T-helper 2 cell treated with Interferon-gamma antibody and Interleukin-4, amounts not matched to agents 5 μg/mL and 100 μg/mL, for 36 hours (primary cell): ENCODE data around the gene COL5A1.
"Not testable (repeated sequence)": the region's sequence is repeated elsewhere in the genome, so short reads cannot be mapped to it uniquely, and the experiment has no call there.

Experiments
- DNase-seq: peaks from one replicate; pipeline ENCODE4 v3.0.0; 2021; ENCODE audit warnings: low spot score
- H3K27ac Mint-ChIP-seq: one replicate; pipeline ENCODE4 v1.8.0; 2021; ENCODE audit warnings: mild to moderate bottlenecking, mixed read lengths
- H3K27me3 Mint-ChIP-seq: one replicate; pipeline ENCODE4 v1.8.0; 2021; ENCODE audit warnings: low read depth, mixed read lengths
- H3K36me3 Mint-ChIP-seq: one replicate; pipeline ENCODE4 v1.8.0; 2021; ENCODE audit warnings: low read depth, mixed read lengths
- H3K4me1 Mint-ChIP-seq: one replicate; pipeline ENCODE4 v1.8.0; 2021; ENCODE audit warnings: low read depth, mixed read lengths
- H3K4me3 Mint-ChIP-seq: one replicate; pipeline ENCODE4 v1.8.0; 2022; ENCODE audit warnings: mild to moderate bottlenecking, moderate library complexity, mixed read lengths
- H3K9me3 Mint-ChIP-seq: one replicate; pipeline ENCODE4 v1.8.0; 2021; ENCODE audit warnings: mixed read lengths

The COL5A1 gene

DNA sequence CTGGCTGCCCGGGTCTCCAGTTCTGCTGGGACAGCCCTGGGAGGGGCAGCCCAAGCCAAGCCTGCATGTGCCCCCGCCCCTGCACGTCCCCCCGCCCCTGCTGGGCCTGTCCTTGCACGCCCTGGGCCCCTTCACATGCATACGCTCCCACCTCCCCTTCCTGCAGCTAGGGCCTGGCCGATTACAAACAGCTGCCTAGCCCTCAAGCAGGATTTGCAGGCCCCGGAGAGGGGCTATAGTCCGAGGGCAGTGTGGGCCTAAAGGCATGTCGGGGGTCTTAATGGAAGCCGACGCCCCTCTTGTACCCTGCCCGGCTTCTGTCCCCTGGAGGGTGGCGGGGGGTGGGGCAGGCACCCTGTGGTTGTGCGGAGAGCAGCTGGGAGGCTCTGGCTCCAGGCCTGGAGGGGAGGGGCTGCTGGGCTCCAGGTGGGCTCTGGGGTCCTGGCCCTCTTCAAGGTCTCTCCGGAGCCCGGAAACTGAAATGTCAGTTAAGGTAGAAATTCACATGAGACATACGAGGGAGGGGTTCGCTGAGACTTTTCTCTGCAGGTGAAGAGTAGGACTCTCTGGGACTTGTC is 16.9 kb downstream of the COL5A1 start:
- Mint-ChIP-seq H3K4me1 (no peaks in the 10 kb centered on the region), H3K36me3 (no peaks in the 10 kb centered on the region), H3K27ac (no peak overlapping the region), H3K27me3 (no peaks in the 10 kb centered on the region), H3K9me3 (peaks cover 25% of the 10 kb centered on the region), H3K4me3 (no peak overlapping the region)
- DNase-seq: no peak

DNA sequence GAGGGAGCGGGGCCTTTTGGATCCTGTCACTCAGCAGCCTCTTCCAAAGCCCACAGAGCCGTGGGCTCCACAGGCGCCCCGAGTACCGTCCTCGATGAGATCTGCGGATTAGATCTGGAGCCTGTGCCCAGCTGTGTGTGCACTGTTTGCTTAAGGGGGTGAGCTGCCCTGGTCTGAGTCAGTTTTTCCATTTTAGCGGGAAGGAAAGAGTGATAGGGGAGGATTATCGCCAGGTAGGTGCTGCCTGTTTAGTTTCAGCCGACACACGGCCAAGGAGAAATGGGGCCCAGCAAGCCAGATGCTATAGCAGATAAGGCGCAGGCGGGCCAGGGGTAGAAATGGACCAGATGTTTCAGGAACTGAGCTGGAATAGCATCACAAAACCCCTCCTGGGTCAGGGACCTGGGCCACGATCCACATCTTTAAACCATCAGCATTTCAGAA is 18.1 kb downstream of the COL5A1 start:
- no peak overlapping the region for H3K4me3 Mint-ChIP-seq
- no peak overlapping the region for H3K27ac Mint-ChIP-seq
- H3K27me3 Mint-ChIP-seq: no peaks in the 10 kb centered on the region
- H3K36me3 Mint-ChIP-seq: no peaks in the 10 kb centered on the region
- no peak for DNase-seq
- H3K4me1 Mint-ChIP-seq: no peaks in the 10 kb centered on the region
- H3K9me3 Mint-ChIP-seq: peaks cover 25% of the 10 kb centered on the region

DNA sequence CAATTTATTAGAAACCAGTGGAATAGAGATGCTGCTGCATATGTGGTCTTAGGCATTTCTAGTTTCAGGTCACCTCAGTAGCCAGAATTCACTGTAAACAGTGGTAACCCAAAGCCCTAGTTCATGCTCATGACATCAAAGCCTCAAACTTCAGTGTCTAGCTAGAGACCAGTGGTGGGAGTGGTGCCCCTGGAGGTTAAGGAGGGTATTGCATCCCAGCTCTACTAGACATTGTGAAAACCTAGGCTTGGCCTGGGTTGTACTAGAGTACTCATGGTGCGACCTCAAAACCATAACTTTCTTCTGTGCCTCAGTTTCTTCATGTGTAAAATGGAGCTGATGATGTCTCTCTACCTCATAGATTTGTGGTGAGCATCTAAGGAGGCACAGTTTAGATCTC is 18.8 kb downstream of the COL5A1 start:
- Mint-ChIP-seq H3K27ac (no peak overlapping the region), H3K4me1 (no peaks in the 10 kb centered on the region), H3K9me3 (peaks cover 25% of the 10 kb centered on the region), H3K27me3 (no peaks in the 10 kb centered on the region), H3K36me3 (no peaks in the 10 kb centered on the region), H3K4me3 (no peak overlapping the region)
- no peak for DNase-seq

- H3K27me3 Mint-ChIP-seq: no peaks in the 10 kb centered on the region
These were observed 19.7 kb downstream of the COL5A1 start for GRCh38 chr9:134661299-134661698.

DNA sequence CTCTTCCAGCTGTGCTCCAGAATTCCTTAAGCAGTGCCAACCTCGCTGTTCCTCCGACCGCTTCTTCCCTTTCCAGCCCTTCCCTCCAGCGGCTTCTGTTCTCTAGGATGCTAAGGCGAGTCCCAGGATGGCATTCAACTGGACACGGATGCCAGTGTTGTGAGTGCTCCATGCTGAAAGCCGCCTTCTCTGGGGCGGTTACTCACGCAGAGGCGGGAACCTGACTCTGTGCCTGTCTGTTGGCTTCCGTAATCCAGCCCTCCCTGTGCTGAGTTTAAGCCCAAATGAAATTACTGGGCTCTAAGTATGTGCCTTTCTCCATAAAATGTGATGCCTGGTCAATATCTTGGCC is 20.2 kb downstream of the COL5A1 start:
- no peaks in the 10 kb centered on the region for H3K36me3 Mint-ChIP-seq
- H3K27ac Mint-ChIP-seq: no peak overlapping the region
- no peak for DNase-seq
- no peaks in the 10 kb centered on the region for H3K4me1 Mint-ChIP-seq
- H3K9me3 Mint-ChIP-seq: peaks cover 25% of the 10 kb centered on the region
- no peak overlapping the region for H3K4me3 Mint-ChIP-seq
- H3K27me3 Mint-ChIP-seq: no peaks in the 10 kb centered on the region

More at GRCh38 chr9:134661299-134661698, 19.7 kb downstream of the COL5A1 start:
- Mint-ChIP-seq H3K4me3 (no peak overlapping the region), H3K9me3 (peaks cover 25% of the 10 kb centered on the region), H3K36me3 (no peaks in the 10 kb centered on the region), H3K4me1 (no peaks in the 10 kb centered on the region), H3K27ac (no peak overlapping the region)
- DNase-seq: no peak

- H3K36me3 Mint-ChIP-seq: no peaks in the 10 kb centered on the region
- DNase-seq: no peak
- peaks cover 25% of the 10 kb centered on the region for H3K9me3 Mint-ChIP-seq
- H3K4me1 Mint-ChIP-seq: no peaks in the 10 kb centered on the region
- no peak overlapping the region for H3K27ac Mint-ChIP-seq
- H3K27me3 Mint-ChIP-seq: no peaks in the 10 kb centered on the region
- H3K4me3 Mint-ChIP-seq: no peak overlapping the region
These were observed 20.7 kb downstream of the COL5A1 start for GRCh38 chr9:134662143-134662876.

DNA sequence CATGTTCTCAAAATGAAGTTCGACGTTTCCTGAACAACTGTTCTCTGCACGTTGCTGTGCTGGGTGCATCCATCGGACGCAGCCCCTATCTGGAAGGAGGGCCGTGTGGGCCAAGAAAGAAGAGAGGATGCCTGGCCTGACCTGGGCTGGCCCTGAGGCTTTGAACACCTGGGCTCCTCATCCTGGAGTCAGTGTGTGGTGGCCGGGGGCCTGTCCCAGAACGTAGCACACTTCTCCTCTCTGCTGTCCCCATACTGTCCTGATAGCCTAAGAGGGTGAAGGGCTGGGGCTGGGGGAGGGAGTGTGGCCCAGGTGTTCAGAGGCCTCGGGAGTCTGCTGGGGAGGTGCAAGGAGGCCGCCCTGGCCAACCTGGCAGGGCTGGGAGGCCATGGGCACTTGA is 21.5 kb downstream of the COL5A1 start:
- no peak overlapping the region for H3K4me3 Mint-ChIP-seq

GRCh38 chr9:134663753-134664415 is 22.3 kb downstream of the COL5A1 start:
- DNase-seq: no peak
- Mint-ChIP-seq H3K9me3 (peaks cover 25% of the 10 kb centered on the region), H3K4me3 (no peak overlapping the region), H3K4me1 (no peaks in the 10 kb centered on the region), H3K36me3 (no peaks in the 10 kb centered on the region), H3K27ac (no peak overlapping the region), H3K27me3 (no peaks in the 10 kb centered on the region)

More for the DNA sequence above, 21.5 kb downstream of the COL5A1 start:
- Mint-ChIP-seq H3K27me3 (no peaks in the 10 kb centered on the region), H3K4me1 (no peaks in the 10 kb centered on the region), H3K27ac (no peak overlapping the region), H3K36me3 (no peaks in the 10 kb centered on the region), H3K9me3 (peaks cover 25% of the 10 kb centered on the region)
- no peak for DNase-seq

- Mint-ChIP-seq H3K27me3 (no peaks in the 10 kb centered on the region), H3K4me3 (no peak overlapping the region), H3K36me3 (no peaks in the 10 kb centered on the region), H3K4me1 (no peaks in the 10 kb centered on the region), H3K27ac (no peak overlapping the region), H3K9me3 (peaks cover 24% of the 10 kb centered on the region)
- DNase-seq: no peak
These were observed 22.8 kb downstream of the COL5A1 start for GRCh38 chr9:134664446-134664845.

GRCh38 chr9:134666208-134666607 is 24.6 kb downstream of the COL5A1 start:
- no peaks in the 10 kb centered on the region for H3K27me3 Mint-ChIP-seq
- H3K4me1 Mint-ChIP-seq: no peaks in the 10 kb centered on the region
- no peaks in the 10 kb centered on the region for H3K36me3 Mint-ChIP-seq
- peaks cover 9% of the 10 kb centered on the region for H3K9me3 Mint-ChIP-seq
- H3K27ac Mint-ChIP-seq: no peak overlapping the region
- DNase-seq: no peak
- H3K4me3 Mint-ChIP-seq: no peak overlapping the region

- no peak for DNase-seq
- Mint-ChIP-seq H3K27ac (no peak overlapping the region), H3K4me1 (no peaks in the 10 kb centered on the region), H3K36me3 (no peaks in the 10 kb centered on the region), H3K9me3 (peaks cover 4% of the 10 kb centered on the region), H3K27me3 (no peaks in the 10 kb centered on the region), H3K4me3 (no peak overlapping the region)
These were observed 25.2 kb downstream of the COL5A1 start for GRCh38 chr9:134666831-134667230.

GRCh38 chr9:134668977-134669376 is 27.4 kb downstream of the COL5A1 start:
- DNase-seq, H3K9me3 Mint-ChIP-seq, H3K4me1 Mint-ChIP-seq, H3K27me3 Mint-ChIP-seq, H3K27ac Mint-ChIP-seq, H3K4me3 Mint-ChIP-seq, H3K36me3 Mint-ChIP-seq: not testable (repeated sequence)

GRCh38 chr9:134669399-134669955 is 27.9 kb downstream of the COL5A1 start:
- no peak overlapping the region for H3K27ac Mint-ChIP-seq
- H3K9me3 Mint-ChIP-seq: no peaks in the 10 kb centered on the region
- no peak overlapping the region for H3K4me3 Mint-ChIP-seq
- DNase-seq: no peak
- no peaks in the 10 kb centered on the region for H3K4me1 Mint-ChIP-seq
- no peaks in the 10 kb centered on the region for H3K36me3 Mint-ChIP-seq
- H3K27me3 Mint-ChIP-seq: no peaks in the 10 kb centered on the region

DNA sequence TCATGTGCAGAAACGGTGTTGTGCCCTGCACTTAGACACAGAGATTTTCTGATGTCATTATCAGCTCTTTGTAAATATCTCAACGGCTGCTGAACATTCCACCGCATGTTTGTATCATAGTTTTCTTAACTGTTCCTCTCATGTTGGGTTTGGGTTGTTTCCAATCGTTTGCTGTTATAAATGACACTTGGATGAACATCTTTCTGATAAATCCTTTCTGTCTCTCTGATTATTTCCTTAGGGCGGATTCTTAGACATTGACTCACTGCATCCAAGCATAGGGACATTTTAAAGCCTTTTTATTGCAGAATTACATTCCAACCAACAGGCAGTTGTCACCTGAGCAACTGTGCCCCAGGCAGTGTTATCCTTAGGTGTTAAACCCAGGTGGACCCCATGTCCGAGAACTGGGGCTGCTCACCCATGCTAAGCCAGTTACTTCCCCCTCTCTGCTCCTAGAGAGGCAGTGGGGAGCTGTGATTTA is 28.5 kb downstream of the COL5A1 start:
- no peaks in the 10 kb centered on the region for H3K4me1 Mint-ChIP-seq
- no peaks in the 10 kb centered on the region for H3K9me3 Mint-ChIP-seq
- DNase-seq: no peak
- no peaks in the 10 kb centered on the region for H3K27me3 Mint-ChIP-seq
- no peak overlapping the region for H3K4me3 Mint-ChIP-seq
- no peaks in the 10 kb centered on the region for H3K36me3 Mint-ChIP-seq
- no peak overlapping the region for H3K27ac Mint-ChIP-seq
